GM12875 (cell line): ENCODE measurements around the gene PRR11.
"Not testable (repeated sequence)": the region's sequence is repeated elsewhere in the genome, so short reads cannot be mapped to it uniquely, and the experiment has no call there.

Experiments used
- H3K4me3 ChIP-seq: one replicate; pipeline ENCODE4 v1.5.1; 2011; ENCODE audit warnings: low read depth, low read length, control low read depth
- CTCF ChIP-seq: IDR thresholded peaks from 2 replicates; pipeline ENCODE4 v1.5.1; 2011; ENCODE audit warnings: low read depth, mild to moderate bottlenecking, control low read depth, inconsistent platforms, low read length, moderate library complexity, borderline replicate concordance; ENCODE audit not compliant: insufficient read depth

PRR11 gene

DNA sequence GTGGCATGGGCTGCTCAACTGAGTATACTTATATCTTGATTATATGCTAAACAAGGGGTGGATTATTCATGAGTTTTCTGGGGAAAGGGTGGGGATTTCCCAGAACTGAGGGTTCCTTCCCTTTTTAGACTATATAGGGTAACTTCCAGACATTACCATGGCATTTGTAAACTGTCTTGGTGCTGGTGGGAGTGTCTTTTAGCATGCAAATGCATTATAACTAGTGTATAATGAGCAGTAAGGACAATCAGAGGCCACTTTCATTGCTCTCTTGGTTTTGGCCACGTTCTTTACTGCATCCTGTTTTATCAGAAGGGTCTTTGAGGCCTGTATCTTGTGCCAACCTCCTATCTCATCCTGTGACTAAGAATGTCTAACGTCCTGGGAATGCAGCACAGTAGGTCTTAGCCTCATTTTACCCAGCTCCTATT lies 12.0 kb downstream of the PRR11 start:
- TF ChIP-seq CTCF = no peak
- no peak overlapping the region for H3K4me3 ChIP-seq

DNA sequence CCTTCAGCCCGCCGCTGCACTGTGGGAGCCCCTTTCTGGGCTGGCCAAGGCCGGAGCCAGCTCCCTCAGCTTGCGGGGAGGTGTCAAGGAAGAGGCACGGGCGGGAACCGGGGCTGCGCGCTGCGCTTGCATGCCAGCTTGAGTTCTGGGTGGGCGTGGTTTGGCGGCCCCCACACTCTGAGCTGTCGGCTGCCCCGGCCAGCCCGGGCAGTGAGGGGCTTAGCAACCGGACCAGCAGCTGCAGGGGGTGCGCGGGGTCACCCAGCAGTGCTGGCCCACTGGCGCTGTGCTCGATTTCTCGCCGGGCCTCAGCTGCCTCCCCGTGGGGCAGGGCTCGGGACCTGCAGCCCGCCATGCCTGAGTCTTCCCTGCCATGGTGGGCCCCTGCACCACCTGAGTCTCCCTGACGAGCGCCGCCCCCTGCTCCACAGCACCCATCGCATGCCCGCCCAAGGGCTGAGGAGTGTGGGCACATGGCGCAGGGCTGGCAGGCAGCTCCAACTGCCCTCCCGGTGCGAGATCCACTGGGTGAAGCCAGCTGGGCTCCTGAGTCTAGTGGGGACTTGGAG lies 17.0 kb downstream of the PRR11 start:
- TF ChIP-seq CTCF = no peak
- H3K4me3 ChIP-seq = no peak overlapping the region

GRCh38 chr17:59174671-59175070 lies 19.1 kb downstream of the PRR11 start:
- no peak overlapping the region for H3K4me3 ChIP-seq
- TF ChIP-seq CTCF = no peak

- TF ChIP-seq CTCF = no peak
- H3K4me3 ChIP-seq = no peak overlapping the region
These were observed 19.5 kb downstream of the PRR11 start for GRCh38 chr17:59175076-59175475.

DNA sequence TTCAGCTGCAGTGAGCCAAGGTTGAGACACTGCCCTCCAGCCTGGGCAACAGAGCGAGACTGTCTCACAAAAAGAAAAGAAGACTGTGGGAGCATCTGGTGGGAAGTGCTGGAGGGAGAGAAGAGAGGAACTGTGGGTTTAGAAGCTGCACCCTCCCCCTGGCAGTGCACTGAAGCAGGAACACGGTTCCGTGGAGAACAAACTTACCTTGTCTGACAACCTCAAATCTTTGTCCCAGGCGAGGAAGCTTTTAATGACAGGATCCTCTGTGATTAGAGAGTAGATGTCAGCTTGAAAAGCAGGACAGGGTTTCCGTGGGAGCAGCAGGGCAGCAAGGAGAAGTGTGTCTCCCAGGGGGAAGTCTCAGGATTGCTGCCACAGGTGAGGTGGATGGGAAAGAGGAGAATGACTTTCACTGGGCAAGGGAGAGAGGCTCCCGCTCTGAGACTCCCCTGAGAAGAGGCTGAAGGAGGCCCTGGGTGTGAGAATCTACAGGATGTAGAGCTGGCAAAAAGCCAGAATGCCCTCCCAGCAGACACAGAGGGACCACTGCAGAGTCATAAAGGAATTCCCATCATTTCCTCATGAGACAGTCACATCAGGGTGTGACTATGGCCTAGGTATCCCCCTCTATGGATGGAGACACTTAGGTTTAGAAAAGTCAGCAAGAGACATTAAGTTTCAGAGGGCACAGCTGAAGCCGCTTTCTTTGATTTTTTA lies 22.9 kb downstream of the PRR11 start:
- H3K4me3 ChIP-seq = no peak overlapping the region
- TF ChIP-seq CTCF = no peak

DNA sequence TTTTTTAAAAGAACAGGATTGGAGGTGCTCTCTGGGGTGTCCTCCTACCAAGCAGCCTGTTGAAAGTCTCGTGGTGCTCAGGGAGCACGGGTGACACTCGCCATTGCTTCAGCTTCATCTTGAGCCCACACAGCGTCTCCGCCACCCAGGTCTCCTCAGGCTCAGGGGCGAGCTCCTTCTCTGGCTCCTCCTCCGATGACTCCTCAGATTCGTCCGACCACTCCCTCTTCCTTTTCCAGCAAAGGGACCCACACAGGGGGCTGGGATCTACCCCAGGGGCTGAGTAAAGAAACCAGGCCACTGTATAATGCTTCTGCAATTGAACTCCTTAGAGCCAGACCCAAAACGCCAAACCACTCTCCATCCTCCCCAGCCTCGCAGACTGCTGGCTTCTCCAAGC lies 24.1 kb downstream of the PRR11 start:
- H3K4me3 ChIP-seq = not testable (repeated sequence)

DNA sequence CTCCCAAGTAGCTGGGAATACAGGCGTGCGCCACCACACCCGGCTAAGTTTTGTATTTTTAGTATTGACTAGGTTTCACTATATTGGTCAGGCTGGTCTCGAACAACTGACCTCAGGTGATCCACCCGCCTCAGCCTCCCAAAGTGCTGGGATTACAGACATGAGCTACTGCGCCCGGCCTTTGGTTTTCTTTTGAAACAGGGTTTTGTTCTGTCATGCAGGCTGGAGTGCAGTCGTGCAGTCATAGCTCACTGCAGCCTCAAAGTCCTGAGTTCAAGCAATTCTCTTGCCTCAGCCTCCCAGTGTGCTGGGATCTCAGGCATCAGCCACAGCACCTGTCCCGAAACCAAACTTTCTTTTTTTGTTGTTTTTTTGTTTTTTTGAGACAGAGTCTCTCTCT lies 25.1 kb downstream of the PRR11 start:
- TF ChIP-seq CTCF = no peak
- H3K4me3 ChIP-seq = no peak overlapping the region
